ENCODE data around the gene BARD1. TPM values are rescaled to one million over a fixed set of nuclear protein-coding genes. Genes with fewer than 3 reads are reported as not detected.

The BARD1 gene
- total RNA-seq, 1 donor from 2014 or later, result 8.1 TPM

GRCh38 chr2:214676421-214677089, 132.9 kb downstream of the BARD1 start:
- Histone ChIP-seq H3K4me3 (no peak overlapping the region), H3K27me3 (ENCODE audit: low read depth) (no peaks in the 10 kb centered on the region), H3K27ac (replicated peaks) (no peak overlapping the region), H3K9me3 (replicated peaks) (peaks cover 9% of the 10 kb centered on the region), H3K4me1 (no peaks in the 10 kb centered on the region), H3K36me3 (no peaks in the 10 kb centered on the region)
- TF ChIP-seq CTCF (IDR thresholded peaks at IDR 0.05; ENCODE audit: borderline replicate concordance), result no peak
- intact Hi-C loops (cut with micrococcal nuclease), result no loop called here
- DNase-seq, result no peak
